H9 (cell line): ENCODE measurements around the gene GTPBP6. TPM values are rescaled to one million over a fixed set of nuclear protein-coding genes. Genes with fewer than 3 reads are reported as not detected.

Experiments used
- DNase-seq: peaks from one replicate; pipeline ENCODE4 v3.0.0-alpha.2; 2017
- H2AFZ ChIP-seq: one replicate; pipeline ENCODE4 v1.6.1; 2013; ENCODE audit warnings: mild to moderate bottlenecking, low read length, control low read depth, moderate library complexity
- H2AK5ac ChIP-seq: 2 replicates; pipeline ENCODE4 v1.6.1; 2013; ENCODE audit warnings: low read length, control low read depth, mixed read lengths; ENCODE audit not compliant: insufficient read length
- H2BK120ac ChIP-seq: one replicate; pipeline ENCODE4 v1.6.1; 2013; ENCODE audit warnings: low read depth, mild to moderate bottlenecking, low read length, control low read depth, inconsistent platforms; ENCODE audit not compliant: poor library complexity, severe bottlenecking
- H2BK12ac ChIP-seq: 2 replicates; pipeline ENCODE4 v1.6.1; 2013; ENCODE audit warnings: low read length, control low read depth, mixed read lengths, low read depth; ENCODE audit not compliant: insufficient read length
- H2BK15ac ChIP-seq: 2 replicates; pipeline ENCODE4 v1.6.1; 2013; ENCODE audit warnings: low read depth, low read length, control low read depth
- H2BK20ac ChIP-seq: one replicate; pipeline ENCODE4 v1.6.1; 2013; ENCODE audit warnings: low read depth, mild to moderate bottlenecking, low read length, control low read depth, inconsistent platforms; ENCODE audit not compliant: poor library complexity, severe bottlenecking
- H2BK5ac ChIP-seq: 2 replicates; pipeline ENCODE4 v1.6.1; 2013; ENCODE audit warnings: low read length, control low read depth, mixed read lengths; ENCODE audit not compliant: insufficient read length
- H3K14ac ChIP-seq: 2 replicates; pipeline ENCODE4 v1.6.1; 2013; ENCODE audit warnings: low read length, control low read depth; ENCODE audit not compliant: insufficient read depth
- H3K18ac ChIP-seq: 2 replicates; pipeline ENCODE4 v1.6.1; 2013; ENCODE audit warnings: low read depth, mild to moderate bottlenecking, mixed read lengths, low read length, control low read depth; ENCODE audit not compliant: insufficient read length
- H3K23ac ChIP-seq: 2 replicates; pipeline ENCODE4 v1.6.1; 2013; ENCODE audit warnings: low read length, control low read depth, mixed read lengths, low read depth; ENCODE audit not compliant: insufficient read length
- H3K23me2 ChIP-seq: 2 replicates; pipeline ENCODE4 v1.6.1; 2013; ENCODE audit warnings: low read depth, mild to moderate bottlenecking, mixed read lengths, low read length, control low read depth; ENCODE audit not compliant: insufficient read length, poor library complexity, severe bottlenecking
- H3K27ac ChIP-seq: 2 replicates; pipeline ENCODE4 v1.5.1; 2013; ENCODE audit warnings: low read length, control low read depth, mixed read lengths, low read depth; ENCODE audit not compliant: insufficient read length
- H3K27me3 ChIP-seq: 2 replicates; pipeline ENCODE4 v1.6.1; 2013; ENCODE audit warnings: low read length, control low read depth, inconsistent platforms; ENCODE audit not compliant: insufficient read depth
- H3K4ac ChIP-seq: 2 replicates; pipeline ENCODE4 v1.6.1; 2013; ENCODE audit warnings: low read depth, mild to moderate bottlenecking, control low read depth, inconsistent platforms, low read length, moderate library complexity
- H3K4me1 ChIP-seq: 2 replicates; pipeline ENCODE4 v1.6.1; 2013; ENCODE audit warnings: low read length, control low read depth, inconsistent platforms; ENCODE audit not compliant: insufficient read depth
- H3K4me2 ChIP-seq: 2 replicates; pipeline ENCODE4 v1.6.1; 2013; ENCODE audit warnings: low read length, control low read depth, mixed read lengths; ENCODE audit not compliant: insufficient read length, insufficient read depth
- H3K56ac ChIP-seq: 2 replicates; pipeline ENCODE4 v1.6.1; 2013; ENCODE audit warnings: low read depth, mild to moderate bottlenecking, mixed read lengths, low read length, control low read depth; ENCODE audit not compliant: insufficient read length
- H3K79me1 ChIP-seq: 2 replicates; pipeline ENCODE4 v1.6.1; 2013; ENCODE audit warnings: low read depth, mild to moderate bottlenecking, moderate library complexity, low read length, control low read depth, inconsistent platforms; ENCODE audit not compliant: insufficient read depth, poor library complexity, severe bottlenecking
- H3K79me2 ChIP-seq: 2 replicates; pipeline ENCODE4 v1.6.1; 2013; ENCODE audit warnings: low read length, control low read depth, inconsistent platforms; ENCODE audit not compliant: insufficient read depth
- H3K9ac ChIP-seq: 2 replicates; pipeline ENCODE4 v1.6.1; 2013; ENCODE audit warnings: low read length, control low read depth, mixed read lengths; ENCODE audit not compliant: insufficient read length; ENCODE audit errors: extremely low read depth
- H3K9me3 ChIP-seq: one replicate; pipeline ENCODE4 v1.6.1; 2013; ENCODE audit warnings: low read depth, low read length, inconsistent platforms; ENCODE audit not compliant: control insufficient read depth
- H3T11ph ChIP-seq: one replicate; pipeline ENCODE4 v1.6.1; 2013; ENCODE audit warnings: mild to moderate bottlenecking, low read length, control low read depth, inconsistent platforms
- H4K20me1 ChIP-seq: one replicate; pipeline ENCODE4 v1.6.1; 2013; ENCODE audit not compliant: control insufficient read depth, insufficient read length, insufficient read depth
- H4K5ac ChIP-seq: 2 replicates; pipeline ENCODE4 v1.6.1; 2013; ENCODE audit warnings: low read depth, mild to moderate bottlenecking, mixed read lengths, low read length, control low read depth; ENCODE audit not compliant: insufficient read length
- H4K8ac ChIP-seq: replicated peaks from 2 replicates; pipeline ENCODE4 v1.6.1; 2013; ENCODE audit warnings: low read length, control low read depth, mixed read lengths, low read depth; ENCODE audit not compliant: insufficient read length
- H4K91ac ChIP-seq: 2 replicates; pipeline ENCODE4 v1.6.1; 2013; ENCODE audit warnings: low read depth, mild to moderate bottlenecking, moderate library complexity, mixed read lengths, low read length, control low read depth; ENCODE audit not compliant: insufficient read length
- H3K27ac Mint-ChIP-seq, 3 experiments: 2 replicates in 2 of 3; 3 replicates in 1 of 3; pipeline ENCODE4 v1.8.0; 2020 to 2021; ENCODE audit warnings: mixed read lengths in 3 of 3, mild to moderate bottlenecking in 1 of 3, moderate library complexity in 1 of 3
- H3K27me3 Mint-ChIP-seq: 2 replicates; pipeline ENCODE4 v1.8.0; 2021; ENCODE audit warnings: low read depth, mild to moderate bottlenecking, moderate library complexity, mixed read lengths
- H3K36me3 Mint-ChIP-seq, 3 experiments: 2 replicates in 2 of 3; 3 replicates in 1 of 3; pipeline ENCODE4 v1.8.0; 2020 to 2021; ENCODE audit warnings: low read depth in 3 of 3, mixed read lengths in 3 of 3; ENCODE audit not compliant: insufficient read depth in 1 of 3
- H3K4me1 Mint-ChIP-seq, 2 experiments: 2 replicates each; pipeline ENCODE4 v1.8.0; 2020; ENCODE audit warnings: mixed read lengths in 2 of 2
- H3K4me3 Mint-ChIP-seq, 2 experiments: 2 replicates in 1 of 2; 3 replicates in 1 of 2; pipeline ENCODE4 v1.8.0; 2020 to 2021; ENCODE audit warnings: mild to moderate bottlenecking in 2 of 2, mixed read lengths in 2 of 2, moderate library complexity in 1 of 2
- H3K9me3 Mint-ChIP-seq, 2 experiments: 2 replicates in 1 of 2; 3 replicates in 1 of 2; pipeline ENCODE4 v1.8.0; 2020; ENCODE audit warnings: mild to moderate bottlenecking in 2 of 2, mixed read lengths in 2 of 2, moderate library complexity in 1 of 2
- WGBS: extraction: QIAGEN DNeasy Blood & Tissue Kit; methylation state at CpG from one replicate; pipeline ENCODE4 v1.1.7; 2013; ENCODE audit warnings: missing lambda C conversion rate, low lambda C conversion rate, mixed read lengths; ENCODE audit not compliant: insufficient read length; ENCODE audit errors: extremely low coverage; 5-methylcytosine and 5-hydroxymethylcytosine counted together
- total RNA-seq: library from RNA; stranded (reverse); gene quantifications from 2 replicates; pipeline ENCODE4 v1.2.1, GENCODE V29; 2021
- TF ChIP-seq, protein P1 (sequence below): fragments of 200-600 bp; sonication (generic); conservative IDR thresholded peaks from 3 replicates; pipeline ENCODE4 v1.8.0; 2021; ENCODE audit warnings: antibody characterized with exemption, mild to moderate bottlenecking

Gene GTPBP6
- total RNA-seq, 1 experiment from 2014 or later = 64.0 TPM

DNA sequence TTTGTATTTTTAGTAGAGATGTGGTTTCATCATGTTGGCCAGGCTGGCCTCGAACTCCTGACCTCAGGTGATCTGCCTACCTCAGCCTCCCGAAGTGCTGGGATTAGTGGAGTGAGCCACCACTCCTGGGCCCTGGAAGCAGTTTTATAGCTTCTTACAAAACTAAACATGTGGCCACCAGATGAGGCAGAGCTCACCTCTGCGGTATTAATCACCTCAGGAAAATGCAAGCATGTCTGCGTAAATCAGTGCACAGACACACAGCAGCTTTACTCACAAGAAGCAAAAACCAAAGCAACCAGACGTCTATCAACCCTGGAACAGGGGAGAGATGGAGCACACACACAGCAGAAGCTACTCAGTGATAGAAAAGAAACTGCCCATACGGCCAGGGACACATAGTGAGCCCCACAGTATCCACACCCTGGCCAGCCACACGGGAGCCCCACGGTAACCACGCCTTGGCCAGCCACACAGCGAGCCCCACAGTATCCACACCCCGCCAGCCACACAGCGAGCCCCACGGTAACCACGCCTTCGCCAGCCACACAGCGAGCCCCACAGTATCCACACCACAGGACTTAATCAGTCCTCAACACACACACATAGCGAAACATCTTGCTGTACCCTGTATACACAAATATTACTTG is 37.9 kb upstream of the GTPBP6 start:
- no peak overlapping the region for H4K8ac ChIP-seq
- no peak overlapping the region for H3K4ac ChIP-seq
- H2BK12ac ChIP-seq = no peak overlapping the region
- no peak overlapping the region for H3K56ac ChIP-seq
- H3K4me3 Mint-ChIP-seq = no peak overlapping the region
- H2BK20ac ChIP-seq = no peak overlapping the region
- H3K27me3 ChIP-seq = no peaks in the 10 kb centered on the region
- H3K79me2 ChIP-seq = no peaks in the 10 kb centered on the region; the same call in 1 of the 2 replicates
- H3K14ac ChIP-seq = no peak overlapping the region
- no peak overlapping the region for H3K27ac ChIP-seq
- no peaks in the 10 kb centered on the region for H3K4me1 ChIP-seq
- no peak overlapping the region for H2BK120ac ChIP-seq
- H3K4me2 ChIP-seq = no peak overlapping the region
- TF ChIP-seq, protein P1, sequence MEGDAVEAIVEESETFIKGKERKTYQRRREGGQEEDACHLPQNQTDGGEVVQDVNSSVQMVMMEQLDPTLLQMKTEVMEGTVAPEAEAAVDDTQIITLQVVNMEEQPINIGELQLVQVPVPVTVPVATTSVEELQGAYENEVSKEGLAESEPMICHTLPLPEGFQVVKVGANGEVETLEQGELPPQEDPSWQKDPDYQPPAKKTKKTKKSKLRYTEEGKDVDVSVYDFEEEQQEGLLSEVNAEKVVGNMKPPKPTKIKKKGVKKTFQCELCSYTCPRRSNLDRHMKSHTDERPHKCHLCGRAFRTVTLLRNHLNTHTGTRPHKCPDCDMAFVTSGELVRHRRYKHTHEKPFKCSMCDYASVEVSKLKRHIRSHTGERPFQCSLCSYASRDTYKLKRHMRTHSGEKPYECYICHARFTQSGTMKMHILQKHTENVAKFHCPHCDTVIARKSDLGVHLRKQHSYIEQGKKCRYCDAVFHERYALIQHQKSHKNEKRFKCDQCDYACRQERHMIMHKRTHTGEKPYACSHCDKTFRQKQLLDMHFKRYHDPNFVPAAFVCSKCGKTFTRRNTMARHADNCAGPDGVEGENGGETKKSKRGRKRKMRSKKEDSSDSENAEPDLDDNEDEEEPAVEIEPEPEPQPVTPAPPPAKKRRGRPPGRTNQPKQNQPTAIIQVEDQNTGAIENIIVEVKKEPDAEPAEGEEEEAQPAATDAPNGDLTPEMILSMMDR = no peak
- H3K23me2 ChIP-seq = no peaks in the 10 kb centered on the region
- H3K23ac ChIP-seq = no peak overlapping the region
- no peak overlapping the region for H3K18ac ChIP-seq
- H3T11ph ChIP-seq = no peak overlapping the region
- H3K9ac ChIP-seq = no peak overlapping the region
- no peaks in the 10 kb centered on the region for H3K79me1 ChIP-seq
- H2AK5ac ChIP-seq = no peak overlapping the region
- H3K9me3 ChIP-seq = no peaks in the 10 kb centered on the region
- no peaks in the 10 kb centered on the region for H3K4me1 Mint-ChIP-seq
- H3K36me3 Mint-ChIP-seq = peaks cover 38 to 73% (median 62%) of the 10 kb centered on the region in 3 experiments
- no peak overlapping the region for H2BK5ac ChIP-seq
- H2AFZ ChIP-seq = no peak overlapping the region
- H3K27ac Mint-ChIP-seq = peak overlapping the region in 1 of 3 experiments; percentile 49; a peak in 1 of 7 replicates
- H3K27me3 Mint-ChIP-seq = no peaks in the 10 kb centered on the region; the same call in 1 of the 2 replicates
- no peak for DNase-seq
- no CpG with 5 or more reads among the region's 17 CpGs for WGBS
- H4K20me1 ChIP-seq = no peaks in the 10 kb centered on the region
- 0 out of 5 replicates have a peak, but pooled peaks cover 0 to 3% of the 10 kb centered on the region in 2 experiments for H3K9me3 Mint-ChIP-seq
- H4K5ac ChIP-seq = no peak overlapping the region
- no peak overlapping the region for H4K91ac ChIP-seq
- no peak overlapping the region for H2BK15ac ChIP-seq
